SKM-1 treated with dmso at 0.1 percent for 144 hours (cell line): ENCODE results near the gene ATP6V0B.

Experiments used
- DNase-seq: peaks from one replicate; lab custom pipeline; 2025; ENCODE audit not compliant: unreplicated experiment; lab: John Stamatoyannopoulos, UW

ATP6V0B gene

GRCh38 chr1:43974443-43975248, at the start of gene ATP6V0B:
Gene ATP6V0B (plus strand): TSS chr1:43974960. CDS start chr1:43975041, 81 bp downstream.
- DNase-seq, result peak; percentile 89

DNA sequence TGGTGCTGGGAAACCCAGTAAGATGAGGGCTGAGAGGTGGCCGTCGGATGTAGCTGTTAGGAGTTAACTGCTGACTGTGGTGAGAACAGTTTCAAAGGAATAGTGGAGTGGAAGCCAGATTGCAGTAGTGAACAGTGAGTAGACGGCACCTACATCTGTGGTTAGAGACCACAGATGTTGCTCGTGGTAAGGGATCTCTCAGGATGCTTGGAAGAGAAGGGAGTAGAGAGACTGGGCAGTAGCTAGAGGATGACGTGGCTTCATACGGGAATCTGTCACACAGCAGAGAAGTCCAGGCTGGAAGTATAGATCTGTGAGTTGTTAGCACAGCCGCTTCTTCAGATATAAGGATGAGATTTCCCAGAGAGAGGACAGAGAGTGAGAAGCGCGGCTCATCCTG, 48.9 kb upstream of the ATP6V0B start:
- DNase-seq, result no peak

DNA sequence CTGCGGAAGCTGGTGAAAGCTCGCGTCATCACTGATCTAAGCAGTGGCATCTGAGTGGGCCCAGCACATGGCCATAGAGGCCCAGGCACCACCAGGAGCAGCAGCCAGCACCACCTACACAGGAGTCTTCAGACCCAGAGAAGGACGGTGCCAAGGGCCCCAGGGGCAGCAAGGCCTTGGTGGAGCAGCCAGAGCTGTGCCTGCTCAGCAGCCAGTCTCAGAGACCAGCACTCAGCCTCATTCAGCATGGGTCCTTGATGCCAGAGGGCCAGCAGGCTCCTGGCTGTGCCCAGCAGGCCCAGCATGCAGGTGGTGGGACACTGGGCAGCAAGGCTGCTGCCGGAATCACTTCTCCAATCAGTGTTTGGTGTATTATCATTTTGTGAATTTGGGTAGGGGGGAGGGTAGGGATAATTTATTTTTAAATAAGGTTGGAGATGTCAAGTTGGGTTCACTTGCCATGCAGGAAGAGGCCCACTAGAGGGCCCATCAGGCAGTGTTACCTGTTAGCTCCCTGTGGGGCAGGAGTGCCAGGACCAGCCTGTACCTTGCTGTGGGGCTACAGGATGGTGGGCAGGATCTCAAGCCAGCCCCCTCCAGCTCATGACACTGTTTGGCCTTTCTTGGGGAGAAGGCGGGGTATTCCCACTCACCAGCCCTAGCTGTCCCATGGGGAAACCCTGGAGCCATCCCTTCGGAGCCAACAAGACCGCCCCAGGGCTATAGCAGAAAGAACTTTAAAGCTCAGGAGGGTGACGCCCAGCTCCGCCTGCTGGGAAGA, 44.4 kb upstream of the ATP6V0B start:
- no peak for DNase-seq

GRCh38 chr1:43930949-43931275, 43.8 kb upstream of the ATP6V0B start:
- no peak for DNase-seq

DNA sequence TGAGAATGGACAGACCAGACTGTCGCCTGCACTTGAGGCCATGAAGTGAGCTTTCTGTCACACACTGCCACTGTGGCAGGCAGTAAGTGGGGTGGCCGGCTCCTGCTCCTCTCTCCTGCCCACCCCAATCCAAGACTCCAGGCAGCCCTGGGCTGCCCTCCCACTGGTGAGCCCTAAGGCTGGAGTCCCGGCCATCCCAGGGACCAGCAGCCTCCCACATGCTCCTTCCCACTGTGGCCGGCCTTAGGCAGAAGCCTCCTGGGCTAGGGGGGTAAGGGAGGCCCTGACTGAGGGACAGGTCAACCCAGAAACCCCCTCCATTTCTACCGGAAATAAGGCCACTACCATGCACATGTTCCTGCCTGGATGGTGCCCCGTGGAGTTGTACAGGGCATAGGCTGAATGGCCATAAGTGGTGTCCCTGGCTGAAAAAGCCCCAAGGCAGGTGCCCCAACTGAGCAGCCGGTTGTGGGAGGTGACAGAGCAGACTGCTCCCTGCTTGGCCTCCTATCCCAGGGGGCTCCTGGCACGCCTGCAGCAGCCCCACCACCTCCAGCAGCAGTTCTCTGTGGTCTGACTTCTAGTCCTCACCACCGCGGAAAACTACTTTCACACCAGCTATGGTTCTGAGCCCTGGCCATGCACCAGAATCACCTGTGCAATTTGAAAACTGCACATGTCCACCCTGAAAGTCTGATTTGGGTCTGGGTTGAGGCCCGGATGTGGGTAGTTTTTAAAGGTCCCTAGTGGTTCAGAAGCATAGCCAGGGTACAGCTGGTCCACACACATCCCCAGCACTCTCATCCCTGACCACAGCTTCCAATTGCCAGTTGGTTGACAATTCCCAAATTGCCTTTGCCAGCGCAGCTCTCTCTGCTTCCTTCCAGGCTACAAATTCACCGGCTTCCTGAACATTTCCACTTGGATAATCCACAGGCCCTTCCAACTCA, 42.8 kb upstream of the ATP6V0B start:
- no peak for DNase-seq

GRCh38 chr1:43932786-43933385, 41.9 kb upstream of the ATP6V0B start:
- no peak for DNase-seq

DNA sequence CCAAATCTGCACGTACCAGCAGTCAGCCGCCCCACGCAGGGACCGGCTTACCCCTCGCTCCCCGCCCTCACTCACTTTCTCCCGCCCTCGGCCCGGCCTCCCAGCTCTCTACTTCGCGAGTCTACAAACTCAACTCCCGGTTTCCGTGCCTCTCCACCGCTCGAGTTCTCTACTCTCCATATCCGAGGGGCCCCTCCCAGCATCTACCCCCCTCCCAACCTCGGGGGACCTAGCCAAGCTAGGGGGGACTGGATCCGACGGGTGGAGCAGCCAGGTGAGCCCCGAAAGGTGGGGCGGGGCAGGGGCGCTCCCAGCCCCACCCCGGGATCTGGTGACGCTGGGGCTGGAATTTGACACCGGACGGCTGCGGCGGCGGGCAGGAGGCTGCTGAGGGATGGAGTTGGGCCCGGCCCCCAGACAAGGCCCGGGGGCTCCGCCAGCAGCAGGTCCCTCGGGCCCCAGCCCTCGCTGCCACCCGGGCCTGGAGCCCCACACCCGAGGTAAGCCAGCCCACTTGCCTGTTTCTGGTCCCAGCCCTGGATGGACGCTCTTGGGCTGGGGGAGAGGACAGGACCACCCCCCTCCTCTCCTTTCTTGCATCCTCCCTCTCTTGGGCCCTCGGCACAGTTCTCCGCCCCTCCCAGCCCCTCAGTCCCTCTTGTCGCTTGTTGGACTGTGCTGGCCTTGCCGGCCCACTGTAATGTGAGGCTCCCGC, 41.2 kb upstream of the ATP6V0B start, which contains the start of gene ARTN:
TSS of gene ARTN (plus strand) at position 416 of the 715 bp plus-strand sequence. CDS start 1,856 bp downstream, outside the sequence.
- no peak for DNase-seq

DNA sequence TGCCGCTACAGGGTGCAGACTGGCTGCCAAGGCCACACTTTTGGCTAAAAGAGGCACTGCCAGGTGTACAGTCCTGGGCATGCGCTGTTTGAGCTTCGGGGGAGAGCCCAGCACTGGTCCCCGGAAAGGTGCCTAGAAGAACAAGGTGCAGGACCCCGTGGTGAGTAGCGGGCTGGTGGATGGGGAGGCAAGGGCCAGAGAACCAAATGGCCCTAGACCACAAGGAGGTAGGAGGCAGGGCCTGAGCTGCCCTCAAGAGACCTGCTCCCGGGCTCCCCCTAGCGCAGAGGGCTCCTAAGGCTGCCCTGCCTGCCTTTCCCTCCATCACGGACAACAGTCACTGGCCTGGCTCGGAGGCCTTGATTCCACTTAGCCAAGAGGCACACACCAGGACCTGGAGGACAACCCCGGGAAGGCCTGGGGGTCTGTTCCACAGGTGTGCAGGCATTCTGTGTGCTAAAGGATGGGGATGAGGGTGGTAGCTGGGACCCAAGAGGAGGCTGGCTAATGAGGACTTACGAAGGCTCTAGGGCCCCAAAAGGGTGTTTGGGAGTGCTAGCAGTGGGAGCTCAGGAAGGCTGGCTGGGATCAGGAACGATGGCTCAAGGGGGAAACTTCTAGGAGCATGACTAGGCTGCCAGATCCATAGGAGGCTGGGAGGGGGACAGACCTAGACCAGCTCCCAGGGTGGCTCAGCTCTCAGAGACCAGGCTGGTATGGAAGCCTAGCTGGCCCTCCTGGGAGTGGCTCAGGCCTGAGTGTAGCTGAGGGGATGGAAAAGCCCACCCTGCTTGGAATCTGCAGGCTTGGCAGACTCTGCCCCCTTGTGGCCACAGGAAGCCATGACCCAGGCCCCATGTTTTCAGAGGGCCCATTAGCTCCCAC, 40.4 kb upstream of the ATP6V0B start:
- DNase-seq, result peak; percentile 44

- no peak for DNase-seq
Observed at GRCh38 chr1:43934986-43935324, 39.8 kb upstream of the ATP6V0B start.

DNA sequence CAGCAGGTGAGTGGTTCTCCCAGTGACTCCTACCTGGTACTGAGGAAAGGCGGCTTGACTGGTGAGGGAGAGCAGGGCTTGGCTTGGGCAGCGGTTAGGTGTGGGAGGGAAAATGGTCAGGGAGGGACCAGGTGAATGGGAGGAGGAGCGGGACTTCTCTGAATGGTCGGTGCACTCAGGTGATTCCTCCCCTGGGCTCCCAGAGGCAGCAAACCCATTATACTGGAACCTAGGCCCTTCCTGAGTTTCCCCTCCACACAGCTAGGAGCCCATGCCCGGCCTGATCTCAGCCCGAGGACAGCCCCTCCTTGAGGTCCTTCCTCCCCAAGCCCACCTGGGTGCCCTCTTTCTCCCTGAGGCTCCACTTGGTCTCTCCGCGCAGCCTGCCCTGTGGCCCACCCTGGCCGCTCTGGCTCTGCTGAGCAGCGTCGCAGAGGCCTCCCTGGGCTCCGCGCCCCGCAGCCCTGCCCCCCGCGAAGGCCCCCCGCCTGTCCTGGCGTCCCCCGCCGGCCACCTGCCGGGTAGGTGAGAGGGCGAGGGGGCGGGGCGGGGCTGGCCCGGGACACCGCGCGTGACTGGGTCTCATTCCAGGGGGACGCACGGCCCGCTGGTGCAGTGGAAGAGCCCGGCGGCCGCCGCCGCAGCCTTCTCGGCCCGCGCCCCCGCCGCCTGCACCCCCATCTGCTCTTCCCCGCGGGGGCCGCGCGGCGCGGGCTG, 38.9 kb upstream of the ATP6V0B start:
- DNase-seq, result no peak

- DNase-seq, result no peak
Observed at GRCh38 chr1:43936431-43937151, 38.2 kb upstream of the ATP6V0B start.

DNA sequence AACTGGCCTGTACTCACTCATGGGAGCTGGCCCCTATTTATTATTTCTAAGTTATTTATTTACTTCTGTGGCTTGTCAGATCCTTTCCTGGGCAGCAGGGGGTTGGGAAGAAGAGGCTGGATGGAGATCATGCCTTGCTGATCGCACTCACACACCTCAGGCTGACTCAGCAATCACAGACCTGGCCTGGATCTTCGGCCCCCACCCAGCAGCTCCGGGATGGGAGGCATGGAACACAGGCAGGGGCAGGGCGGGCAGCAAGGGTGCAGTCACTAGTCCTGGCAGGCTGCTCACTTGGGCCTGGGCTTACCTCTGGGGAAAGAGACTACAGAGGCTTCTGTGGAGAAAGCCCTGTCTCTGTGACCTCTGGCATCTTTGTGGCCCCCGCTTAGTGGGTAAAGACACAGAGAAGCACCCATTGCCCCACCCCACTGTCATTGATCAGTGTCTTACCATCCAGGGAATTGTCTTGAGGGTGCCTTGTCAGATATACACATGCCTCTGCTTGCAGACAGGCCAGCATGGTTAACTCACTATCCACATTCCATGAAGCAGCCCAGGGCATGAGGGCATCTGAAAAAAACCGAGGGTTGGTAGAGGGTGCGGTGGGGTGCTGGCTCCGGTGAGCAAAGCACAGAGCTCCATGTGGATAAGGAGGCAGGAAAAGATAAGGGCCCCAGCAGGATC, 37.4 kb upstream of the ATP6V0B start:
- no peak for DNase-seq

DNA sequence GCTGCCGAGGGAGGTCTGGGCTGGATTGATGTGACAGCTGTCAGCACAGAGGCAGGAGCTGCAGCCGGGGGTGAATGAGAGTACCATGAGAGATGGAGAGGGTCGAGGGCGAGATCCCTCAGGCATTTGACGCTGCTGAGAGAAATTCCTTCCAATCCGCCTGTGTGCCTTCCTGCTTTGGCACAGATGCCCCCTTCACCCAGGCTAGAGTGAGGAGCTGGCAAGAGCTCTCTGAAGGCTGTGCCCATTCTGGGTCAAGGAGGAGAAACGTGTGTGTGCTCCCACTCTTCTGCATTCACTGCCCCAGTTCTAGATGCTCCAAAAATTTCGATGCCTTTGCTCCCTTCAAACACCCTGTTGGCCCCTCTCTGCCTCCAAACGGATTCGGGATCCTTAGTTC, 36.4 kb upstream of the ATP6V0B start:
- no peak for DNase-seq

DNA sequence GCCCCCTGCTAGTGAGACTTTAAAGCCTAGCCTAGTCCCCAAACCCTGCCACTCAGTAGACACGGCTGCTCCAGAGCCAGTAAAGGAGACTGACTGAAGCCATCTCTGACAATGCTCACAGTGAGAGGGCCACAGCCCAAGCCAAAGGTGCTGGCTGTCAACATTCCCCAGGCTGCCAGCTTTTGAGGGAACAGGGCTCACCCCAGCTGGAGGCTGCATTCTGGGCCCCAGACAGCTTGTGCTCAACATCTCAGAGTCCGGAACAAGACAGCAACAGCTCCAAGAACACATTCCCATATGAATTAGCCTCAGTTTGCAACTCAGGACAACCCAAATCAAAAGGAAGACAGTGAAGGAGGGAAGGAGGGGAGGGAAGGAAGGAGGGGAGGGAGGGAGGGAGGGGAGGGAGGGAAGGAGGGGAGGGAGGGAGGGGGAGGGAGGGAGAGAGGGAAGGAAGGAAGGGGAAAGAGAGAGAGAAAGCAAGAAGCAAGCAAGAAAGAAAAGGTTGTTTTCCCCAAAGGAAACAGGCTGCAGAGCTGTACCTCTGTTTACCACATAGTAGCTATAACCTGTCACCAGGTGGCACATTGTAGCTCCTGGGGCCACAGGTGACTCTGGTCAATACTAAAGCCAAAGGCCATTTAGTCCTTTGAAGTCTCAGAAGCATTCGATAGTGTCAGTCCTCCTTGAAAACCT, 35.7 kb upstream of the ATP6V0B start:
- no peak for DNase-seq

GRCh38 chr1:43942411-43942810, 32.3 kb upstream of the ATP6V0B start:
- DNase-seq, result no peak

DNA sequence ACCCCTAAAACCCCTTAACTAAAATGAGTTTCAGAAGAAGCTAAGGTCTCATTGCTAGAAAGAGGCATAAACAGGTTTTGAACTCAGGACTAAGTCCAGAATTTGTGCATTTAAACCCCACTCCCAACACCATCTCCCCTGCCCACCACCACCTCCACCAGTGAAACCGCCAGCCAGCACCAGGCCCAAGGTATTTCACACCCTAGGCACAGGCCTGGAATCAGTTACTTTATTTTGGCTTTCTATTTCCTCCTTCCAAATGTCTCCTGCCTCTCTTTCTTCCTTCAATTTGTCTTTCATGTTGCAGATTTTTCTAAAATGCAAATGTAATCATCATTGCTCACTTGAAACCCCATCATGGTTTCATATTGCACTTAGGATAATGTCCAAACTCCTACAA, 29.9 kb upstream of the ATP6V0B start:
- DNase-seq, result no peak
